Muscle of leg (tissue), 11 donors: ENCODE results near the gene RBM33. TPM values are rescaled to one million over a fixed set of nuclear protein-coding genes. Genes with fewer than 3 reads are reported as not detected.

Experiments
- DNase-seq: peaks from one replicate; pipeline ENCODE4 v3.0.0; 2013
- H3K27ac ChIP-seq: one replicate; pipeline ENCODE4 v1.5.1; 2013; ENCODE audit warnings: mild to moderate bottlenecking, low read length, control low read depth
- H3K27me3 ChIP-seq: one replicate; pipeline ENCODE4 v1.6.1; 2013; ENCODE audit warnings: low read length; ENCODE audit not compliant: control insufficient read depth, insufficient read depth
- H3K36me3 ChIP-seq: one replicate; pipeline ENCODE4 v1.6.1; 2013; ENCODE audit warnings: low read length; ENCODE audit not compliant: control insufficient read depth, insufficient read depth
- H3K4me1 ChIP-seq: one replicate; pipeline ENCODE4 v1.6.1; 2013; ENCODE audit warnings: low read length; ENCODE audit not compliant: control insufficient read depth, insufficient read depth
- H3K4me3 ChIP-seq: one replicate; pipeline ENCODE4 v1.5.1; 2013; ENCODE audit warnings: low read length, control low read depth
- H3K9me3 ChIP-seq: replicated peaks from 2 replicates; pipeline ENCODE4 v1.6.1; 2013; ENCODE audit warnings: low read depth, low read length; ENCODE audit not compliant: control insufficient read depth
- WGBS: methylation state at CpG from one replicate; pipeline ENCODE4 v1.1.5; 2013; ENCODE audit warnings: missing lambda C conversion rate; ENCODE audit not compliant: insufficient coverage; 5-methylcytosine and 5-hydroxymethylcytosine counted together
- polyA plus RNA-seq, 8 donors: library from polyadenylated mRNA; unstranded; fragments of 120-200 nt; gene quantifications; one replicate each; pipeline versions ENCODE4 v1.2.1 to v1.2.3, GENCODE V29; 2013; ENCODE audit warnings: inconsistent platforms in 1 of 8, low replicate concordance in 1 of 8; ENCODE audit not compliant: insufficient read length in 8 of 8, insufficient read depth in 1 of 8
- total RNA-seq: library from RNA; stranded (reverse); fragments of 120-200 nt; gene quantifications from one replicate; pipeline ENCODE4 v1.2.4, GENCODE V29; 2013

Gene RBM33
- total and polyA plus RNA-seq, 9 donors: 18.3 to 46.2 (median 25.6) TPM

- Histone ChIP-seq H3K27me3 (peaks cover 24% of the 10 kb centered on the region), H3K27ac (no peak overlapping the region), H3K9me3 (no peaks in the 10 kb centered on the region), H3K36me3 (no peaks in the 10 kb centered on the region), H3K4me3 (no peak overlapping the region), H3K4me1 (peaks cover 2% of the 10 kb centered on the region)
- no peak for DNase-seq
- 81% methylated on average over 15 of the region's 19 CpGs for WGBS
These were observed 146.8 kb downstream of the RBM33 start for GRCh38 chr7:155791214-155791737.

- no peak for DNase-seq
- Histone ChIP-seq H3K4me3 (no peak overlapping the region), H3K36me3 (no peaks in the 10 kb centered on the region), H3K27ac (no peak overlapping the region), H3K9me3 (no peaks in the 10 kb centered on the region), H3K4me1 (peaks cover 4% of the 10 kb centered on the region), H3K27me3 (peaks cover 26% of the 10 kb centered on the region)
- 91% methylated on average over 3 of the region's 7 CpGs for WGBS
These were observed 147.4 kb downstream of the RBM33 start for GRCh38 chr7:155791836-155792235.

GRCh38 chr7:155792315-155792960 lies 148.0 kb downstream of the RBM33 start:
- Histone ChIP-seq H3K27me3 (peaks cover 26% of the 10 kb centered on the region), H3K4me3 (no peak overlapping the region), H3K4me1 (peaks cover 4% of the 10 kb centered on the region), H3K9me3 (no peaks in the 10 kb centered on the region), H3K36me3 (no peaks in the 10 kb centered on the region), H3K27ac (no peak overlapping the region)
- no peak for DNase-seq
- 93% methylated on average over 8 of the region's 14 CpGs for whole genome bisulfite sequencing

GRCh38 chr7:155792999-155793560 lies 148.6 kb downstream of the RBM33 start:
- 88% methylated on average over 11 of the region's 11 CpGs for WGBS
- no peak overlapping the region for H3K27ac ChIP-seq
- no peak overlapping the region for H3K4me3 ChIP-seq
- no peaks in the 10 kb centered on the region for H3K9me3 ChIP-seq
- peaks cover 3% of the 10 kb centered on the region for H3K4me1 ChIP-seq
- H3K36me3 ChIP-seq: no peaks in the 10 kb centered on the region
- DNase-seq: no peak
- peaks cover 23% of the 10 kb centered on the region for H3K27me3 ChIP-seq

- H3K36me3 ChIP-seq: no peaks in the 10 kb centered on the region
- H3K27me3 ChIP-seq: peaks cover 28% of the 10 kb centered on the region
- no peak for DNase-seq
- H3K4me3 ChIP-seq: no peak overlapping the region
- peaks cover 3% of the 10 kb centered on the region for H3K4me1 ChIP-seq
- no peaks in the 10 kb centered on the region for H3K9me3 ChIP-seq
- 70% methylated on average over 3 of the region's 4 CpGs for WGBS
- H3K27ac ChIP-seq: no peak overlapping the region
These were observed 149.3 kb downstream of the RBM33 start for GRCh38 chr7:155793720-155794119.

- no peak overlapping the region for H3K4me3 ChIP-seq
- H3K27me3 ChIP-seq: peaks cover 33% of the 10 kb centered on the region
These were observed 149.7 kb downstream of the RBM33 start for GRCh38 chr7:155794196-155794595.

GRCh38 chr7:155795401-155795800 lies 150.9 kb downstream of the RBM33 start:
- Histone ChIP-seq H3K4me3 (no peak overlapping the region), H3K27ac (no peak overlapping the region), H3K36me3 (no peaks in the 10 kb centered on the region), H3K27me3 (peaks cover 45% of the 10 kb centered on the region), H3K4me1 (peaks cover 3% of the 10 kb centered on the region), H3K9me3 (no peaks in the 10 kb centered on the region)
- 87% methylated on average over 4 of the region's 7 CpGs for WGBS
- DNase-seq: no peak

More at GRCh38 chr7:155794196-155794595, 149.7 kb downstream of the RBM33 start:
- no peak overlapping the region for H3K27ac ChIP-seq
- H3K9me3 ChIP-seq: no peaks in the 10 kb centered on the region
- 81% methylated on average over 6 of the region's 9 CpGs for WGBS
- H3K36me3 ChIP-seq: no peaks in the 10 kb centered on the region
- peaks cover 3% of the 10 kb centered on the region for H3K4me1 ChIP-seq
- no peak for DNase-seq

- H3K27ac ChIP-seq: no peak overlapping the region
- H3K36me3 ChIP-seq: no peaks in the 10 kb centered on the region
- no peak overlapping the region for H3K4me3 ChIP-seq
- H3K9me3 ChIP-seq: no peaks in the 10 kb centered on the region
- no peak for DNase-seq
- H3K27me3 ChIP-seq: peaks cover 50% of the 10 kb centered on the region
- WGBS: 78% methylated on average over 8 of the region's 8 CpGs
- H3K4me1 ChIP-seq: peaks cover 3% of the 10 kb centered on the region
These were observed 151.5 kb downstream of the RBM33 start for GRCh38 chr7:155795951-155796350.

- no peak overlapping the region for H3K4me3 ChIP-seq
- H3K4me1 ChIP-seq: peaks cover 3% of the 10 kb centered on the region
- DNase-seq: no peak
- no peaks in the 10 kb centered on the region for H3K36me3 ChIP-seq
- H3K27ac ChIP-seq: no peak overlapping the region
- peaks cover 56% of the 10 kb centered on the region for H3K27me3 ChIP-seq
- 22% methylated on average over 50 of the region's 60 CpGs for WGBS
- no peaks in the 10 kb centered on the region for H3K9me3 ChIP-seq
These were observed 152.2 kb downstream of the RBM33 start for GRCh38 chr7:155796381-155797261.
